T-cell (primary cell): ENCODE data around the gene NLGN4X. TPM values are rescaled to one million over a fixed set of nuclear protein-coding genes. Genes with fewer than 3 reads are reported as not detected.

Source experiments
- ATAC-seq, 4 experiments: fragments of 200-7000 bp in 3 of 4; fragments of 150-1000 bp in 1 of 4; cut with Tn5 transposase; replicated peaks in 1 of 4; 1 replicate in 3 of 4; 2 replicates in 1 of 4; pipeline ENCODE4 v1.10.0; 2021; ENCODE audit warnings: moderate library complexity in 3 of 4, mild to moderate bottlenecking in 2 of 4, moderate number of reproducible peaks in 1 of 4
- CTCF ChIA-PET, 2 donors: fragments of 300-600 bp; sonication (Branson Sonifier 250); formaldehyde crosslinking; loops; one replicate each; lab custom pipeline; 2022; ENCODE audit warnings: antibody characterized with exemption in 2 of 2; lab: Charles Lee
- POLR2A ChIA-PET, 2 donors: fragments of 300-600 bp; sonication (Branson Sonifier 250); formaldehyde crosslinking; loops; one replicate each; lab custom pipeline; 2022; ENCODE audit warnings: antibody characterized with exemption in 2 of 2; lab: Charles Lee
- DNase-seq, 35 experiments: peaks; one replicate each; pipeline versions ENCODE4 v3.0.0 to v3.0.0-alpha.2; 2013 to 2023
- H3K27ac ChIP-seq: one replicate; pipeline ENCODE4 v1.5.1; 2013; ENCODE audit warnings: low read length
- H3K27me3 ChIP-seq, 2 experiments: replicated peaks in 1 of 2; 1 replicate in 1 of 2; 2 replicates in 1 of 2; pipeline versions ENCODE4 v1.6.1 to v1.7.0; 2013; ENCODE audit warnings: low read length in 1 of 2, mixed read lengths in 1 of 2; ENCODE audit not compliant: control insufficient read depth in 2 of 2, insufficient read depth in 2 of 2; ENCODE audit errors: extremely low read depth in 1 of 2
- H3K36me3 ChIP-seq, 2 donors: 1 replicate in 1 of 2; 2 replicates in 1 of 2; pipeline versions ENCODE4 v1.6.1 to v1.7.0; 2013; ENCODE audit warnings: low read length in 1 of 2; ENCODE audit not compliant: control insufficient read depth in 2 of 2, insufficient read depth in 1 of 2; ENCODE audit errors: extremely low read depth in 1 of 2
- H3K4me1 ChIP-seq, 2 experiments: 1 replicate in 1 of 2; 2 replicates in 1 of 2; pipeline versions ENCODE4 v1.6.1 to v1.7.0; 2013; ENCODE audit warnings: low read length in 2 of 2, mixed read lengths in 1 of 2; ENCODE audit not compliant: insufficient read depth in 2 of 2, control insufficient read depth in 1 of 2; ENCODE audit errors: extremely low read depth in 1 of 2
- H3K4me3 ChIP-seq, 2 donors: 1 replicate in 1 of 2; 2 replicates in 1 of 2; pipeline versions ENCODE4 v1.5.1 to v1.7.0; 2013; ENCODE audit warnings: mild to moderate bottlenecking in 2 of 2, low read length in 1 of 2, moderate library complexity in 1 of 2; ENCODE audit not compliant: control insufficient read depth in 1 of 2; ENCODE audit errors: extremely low read depth in 1 of 2
- H3K9me3 ChIP-seq: 2 replicates; pipeline ENCODE4 v1.7.0; 2013
- H3K27ac Mint-ChIP-seq, 2 donors: one replicate each; pipeline ENCODE4 v1.8.0; 2020 to 2021; ENCODE audit warnings: mild to moderate bottlenecking in 2 of 2, mixed read lengths in 2 of 2
- H3K27me3 Mint-ChIP-seq, 2 donors: one replicate each; pipeline ENCODE4 v1.8.0; 2021 to 2022; ENCODE audit warnings: mixed read lengths in 2 of 2
- H3K36me3 Mint-ChIP-seq: one replicate; pipeline ENCODE4 v1.8.0; 2021; ENCODE audit warnings: mixed read lengths
- H3K4me1 Mint-ChIP-seq, 3 donors: one replicate each; pipeline ENCODE4 v1.8.0; 2020 to 2022; ENCODE audit warnings: mixed read lengths in 3 of 3, mild to moderate bottlenecking in 1 of 3
- H3K4me3 Mint-ChIP-seq, 3 donors: one replicate each; pipeline ENCODE4 v1.8.0; 2020 to 2022; ENCODE audit warnings: mild to moderate bottlenecking in 3 of 3, mixed read lengths in 3 of 3, moderate library complexity in 3 of 3
- H3K9me3 Mint-ChIP-seq, 3 donors: one replicate each; pipeline ENCODE4 v1.8.0; 2020 to 2022; ENCODE audit warnings: mixed read lengths in 3 of 3
- WGBS: methylation state at CpG from one replicate; pipeline ENCODE4 v1.1.5; 2013; ENCODE audit warnings: missing lambda C conversion rate; ENCODE audit not compliant: insufficient coverage; 5-methylcytosine and 5-hydroxymethylcytosine counted together
- total RNA-seq, 35 experiments: library from RNA in 6 of 35; stranded (reverse) in 6 of 35; fragments of 120-200 nt in 1 of 35; gene quantifications; one replicate each; pipeline versions ENCODE4 v1.2.1 to v1.2.4 and lab custom pipeline; 2013 to 2026

NLGN4X gene
- total RNA-seq, 5 donors from 2014 or later (not counting 1 experiment from before 2014, with no cell fraction given) = 0.12 to 0.25 (median 0.13) TPM; not detected in 2

- POLR2A ChIA-PET = no interaction called here
- no peaks in the 10 kb centered on the region for H3K27me3 ChIP-seq
- H3K4me1 Mint-ChIP-seq = no peaks in the 10 kb centered on the region
- H3K36me3 ChIP-seq = no peaks in the 10 kb centered on the region
- no peaks in the 10 kb centered on the region for H3K36me3 Mint-ChIP-seq
- no peaks in the 10 kb centered on the region for H3K9me3 Mint-ChIP-seq
- no peak overlapping the region for H3K27ac Mint-ChIP-seq
- H3K4me3 ChIP-seq = no peak overlapping the region
- H3K9me3 ChIP-seq = no peaks in the 10 kb centered on the region
- no peak for ATAC-seq
- H3K4me1 ChIP-seq = no peaks in the 10 kb centered on the region
- DNase-seq = no peak
- CTCF ChIA-PET = interaction anchor here in 1 of 2 donors (0.5 kb wide), 1 partner anchor 45 kb away, joined by 3 read pairs; no protein-coding TSS in a partner anchor
- no peak overlapping the region for H3K4me3 Mint-ChIP-seq
- H3K27ac ChIP-seq = no peak overlapping the region
- no peaks in the 10 kb centered on the region for H3K27me3 Mint-ChIP-seq
Measured at GRCh38 chrX:6170424-6170823, 58.2 kb downstream of the NLGN4X start.

GRCh38 chrX:6169407-6169806, 59.3 kb downstream of the NLGN4X start:
- no peaks in the 10 kb centered on the region for H3K36me3 ChIP-seq
- ATAC-seq (no peak), DNase-seq (no peak)
- H3K9me3 ChIP-seq = no peaks in the 10 kb centered on the region
- no peak overlapping the region for H3K4me3 ChIP-seq
- no peaks in the 10 kb centered on the region for H3K36me3 Mint-ChIP-seq
- H3K9me3 Mint-ChIP-seq = no peaks in the 10 kb centered on the region
- H3K27ac ChIP-seq = no peak overlapping the region
- H3K4me1 Mint-ChIP-seq = no peaks in the 10 kb centered on the region
- CTCF ChIA-PET = no interaction called here
- H3K4me3 Mint-ChIP-seq = no peak overlapping the region
- H3K27ac Mint-ChIP-seq = no peak overlapping the region
- no peaks in the 10 kb centered on the region for H3K27me3 ChIP-seq
- 73% methylated on average over 2 of the region's 8 CpGs for WGBS
- no peaks in the 10 kb centered on the region for H3K27me3 Mint-ChIP-seq
- POLR2A ChIA-PET = no interaction called here
- no peaks in the 10 kb centered on the region for H3K4me1 ChIP-seq

- ATAC-seq = no peak
- Histone ChIP-seq H3K27me3 (no peaks in the 10 kb centered on the region), H3K27ac (no peak overlapping the region), H3K9me3 (no peaks in the 10 kb centered on the region), H3K4me3 (no peak overlapping the region), H3K4me1 (no peaks in the 10 kb centered on the region), H3K36me3 (no peaks in the 10 kb centered on the region)
- Mint-ChIP-seq H3K4me3 (no peak overlapping the region), H3K36me3 (no peaks in the 10 kb centered on the region), H3K27ac (no peak overlapping the region), H3K4me1 (no peaks in the 10 kb centered on the region), H3K9me3 (peaks cover 0 to 7% (median 0%) of the 10 kb centered on the region in 3 donors), H3K27me3 (no peaks in the 10 kb centered on the region)
- no CpG with 5 or more reads among the region's 1 CpG for WGBS
- CTCF ChIA-PET = no interaction called here
- POLR2A ChIA-PET = no interaction called here
- no peak for DNase-seq
Measured at GRCh38 chrX:6163721-6164120, 64.9 kb downstream of the NLGN4X start.

GRCh38 chrX:6159468-6159867, 69.2 kb downstream of the NLGN4X start:
- no peaks in the 10 kb centered on the region for H3K36me3 ChIP-seq
- H3K27me3 Mint-ChIP-seq = no peaks in the 10 kb centered on the region
- no peak overlapping the region for H3K27ac Mint-ChIP-seq
- ChIA-PET CTCF (no interaction called here), POLR2A (no interaction called here)
- H3K9me3 Mint-ChIP-seq = peaks cover 0 to 7% (median 0%) of the 10 kb centered on the region in 3 donors
- H3K4me3 ChIP-seq = no peak overlapping the region
- WGBS = 100% methylated on average over 1 of the region's 5 CpGs
- H3K4me1 ChIP-seq = no peaks in the 10 kb centered on the region
- no peaks in the 10 kb centered on the region for H3K36me3 Mint-ChIP-seq
- no peak overlapping the region for H3K27ac ChIP-seq
- H3K27me3 ChIP-seq = no peaks in the 10 kb centered on the region
- no peak for ATAC-seq
- H3K9me3 ChIP-seq = no peaks in the 10 kb centered on the region
- no peak for DNase-seq
- no peaks in the 10 kb centered on the region for H3K4me1 Mint-ChIP-seq
- no peak overlapping the region for H3K4me3 Mint-ChIP-seq

DNA sequence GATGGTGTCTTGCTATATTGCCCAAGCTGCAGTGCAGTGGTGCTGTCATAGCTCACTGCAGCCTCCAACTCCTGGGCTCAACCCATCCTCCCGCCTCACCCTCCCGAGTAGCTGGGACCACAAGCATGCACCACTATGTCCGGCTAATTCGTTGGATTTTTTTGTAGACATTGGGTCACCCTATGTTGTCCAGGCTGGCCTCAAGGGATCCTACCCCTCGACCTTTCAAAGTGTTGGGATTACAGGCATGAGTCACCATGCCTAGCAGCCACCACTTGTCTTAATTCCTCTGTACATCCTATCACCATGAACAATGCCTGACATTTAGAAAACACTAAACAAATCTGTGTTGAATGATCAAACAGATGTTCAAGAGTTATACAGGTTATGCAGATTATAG, 76.7 kb downstream of the NLGN4X start:
- WGBS = 60% methylated on average over 1 of the region's 5 CpGs
- H3K27ac ChIP-seq = no peak overlapping the region
- DNase-seq (no peak), ATAC-seq (no peak)
- ChIA-PET POLR2A (no interaction called here), CTCF (no interaction called here)
- Mint-ChIP-seq H3K27ac (no peak overlapping the region), H3K9me3 (peaks cover 0 to 5% (median 0%) of the 10 kb centered on the region in 3 donors), H3K4me3 (no peak overlapping the region), H3K36me3 (no peaks in the 10 kb centered on the region), H3K27me3 (no peaks in the 10 kb centered on the region), H3K4me1 (no peaks in the 10 kb centered on the region)
- H3K36me3 ChIP-seq = no peaks in the 10 kb centered on the region
- H3K27me3 ChIP-seq = no peaks in the 10 kb centered on the region
- no peak overlapping the region for H3K4me3 ChIP-seq
- no peaks in the 10 kb centered on the region for H3K9me3 ChIP-seq
- H3K4me1 ChIP-seq = no peaks in the 10 kb centered on the region

DNA sequence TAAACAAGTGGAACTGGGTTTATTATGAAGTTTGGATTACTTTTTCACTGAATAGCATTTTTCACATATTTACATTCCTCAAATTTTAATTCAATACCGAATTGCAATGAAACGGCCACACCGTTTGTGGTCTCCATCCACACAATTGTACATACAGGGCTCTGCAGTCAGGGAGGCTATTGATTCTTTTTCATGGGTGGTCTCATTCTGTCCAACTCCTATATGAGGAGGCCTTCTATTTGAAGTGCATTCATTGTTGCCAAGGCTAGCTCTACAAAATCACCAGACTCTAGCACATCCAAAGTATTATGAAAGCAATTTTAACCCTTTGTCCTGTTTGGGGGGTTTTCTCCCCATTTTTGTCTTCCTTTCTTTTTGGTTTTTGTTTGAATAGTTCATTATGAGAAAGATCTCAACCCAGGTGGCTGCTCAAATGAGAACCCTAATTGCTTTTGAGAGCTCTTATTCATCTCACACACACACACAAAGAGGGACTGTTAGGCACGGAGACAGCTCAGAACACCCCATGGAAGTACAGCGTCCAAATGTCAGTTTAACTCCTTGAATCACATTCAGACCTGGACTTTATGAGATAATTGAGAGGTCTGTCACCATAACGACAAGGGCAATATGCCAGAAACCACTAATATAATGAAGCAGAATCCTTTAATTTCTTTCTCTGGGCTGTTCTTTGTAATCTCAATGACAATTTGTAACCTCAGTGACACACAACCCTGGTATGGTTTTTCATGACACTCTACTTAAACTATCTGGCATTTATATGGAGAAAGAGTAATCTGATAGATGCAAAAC, 79.4 kb downstream of the NLGN4X start:
- no peaks in the 10 kb centered on the region for H3K36me3 Mint-ChIP-seq
- CTCF ChIA-PET = no interaction called here
- no peak overlapping the region for H3K4me3 Mint-ChIP-seq
- POLR2A ChIA-PET = no interaction called here
- H3K4me1 Mint-ChIP-seq = no peaks in the 10 kb centered on the region
- Histone ChIP-seq H3K9me3 (no peaks in the 10 kb centered on the region), H3K4me3 (no peak overlapping the region), H3K27ac (no peak overlapping the region), H3K27me3 (no peaks in the 10 kb centered on the region), H3K36me3 (no peaks in the 10 kb centered on the region), H3K4me1 (no peaks in the 10 kb centered on the region)
- DNase-seq (no peak), ATAC-seq (no peak)
- no peaks in the 10 kb centered on the region for H3K27me3 Mint-ChIP-seq
- H3K27ac Mint-ChIP-seq = no peak overlapping the region
- peaks cover 0 to 5% (median 3%) of the 10 kb centered on the region in 3 donors for H3K9me3 Mint-ChIP-seq
- WGBS = no CpG with 5 or more reads among the region's 6 CpGs
